ENCODE measurements around the gene GNG4. TPM values are rescaled to one million over a fixed set of nuclear protein-coding genes. Genes with fewer than 3 reads are reported as not detected.

Gene GNG4
- total RNA-seq, 1 donor, result under 0.01 TPM

GRCh38 chr1:235675152-235675890 lies 25.7 kb upstream of the GNG4 start:
- Histone ChIP-seq H3K9me3 (ENCODE audit: low read depth, low read length) (peaks cover 13% of the 10 kb centered on the region), H3K36me3 (ENCODE audit: insufficient read depth, low read length) (peaks cover 23% of the 10 kb centered on the region), H3K27me3 (ENCODE audit: insufficient read depth, low read length) (no peaks in the 10 kb centered on the region), H3K4me3 (ENCODE audit: insufficient read depth, low read length) (no peak overlapping the region), H3K4me1 (ENCODE audit: insufficient read depth, low read length) (no peaks in the 10 kb centered on the region), H4K20me1 (ENCODE audit: insufficient read depth, low read length) (no peaks in the 10 kb centered on the region), H3K27ac (ENCODE audit: low read depth, low read length) (no peak overlapping the region), H3K4me2 (ENCODE audit: insufficient read depth, low read length) (no peak overlapping the region), H2AFZ (ENCODE audit: low read length) (no peak overlapping the region), H3K79me2 (ENCODE audit: insufficient read depth, low read length) (no peaks in the 10 kb centered on the region)
- TF ChIP-seq CTCF (IDR thresholded peaks at IDR 0.05; ENCODE audit: extremely low read depth, low read depth, low read length), result no peak
- no peak for DNase-seq (ENCODE audit: insufficient read length, low spot score, missing footprints)

- H3K79me2 ChIP-seq (ENCODE audit: insufficient read depth, low read length), result no peaks in the 10 kb centered on the region
- DNase-seq (ENCODE audit: insufficient read length, low spot score, missing footprints), result no peak
- no peaks in the 10 kb centered on the region for H4K20me1 ChIP-seq (ENCODE audit: insufficient read depth, low read length)
- no peak overlapping the region for H3K27ac ChIP-seq (ENCODE audit: low read depth, low read length)
- peaks cover 31% of the 10 kb centered on the region for H3K36me3 ChIP-seq (ENCODE audit: insufficient read depth, low read length)
- no peaks in the 10 kb centered on the region for H3K4me1 ChIP-seq (ENCODE audit: insufficient read depth, low read length)
- H3K27me3 ChIP-seq (ENCODE audit: insufficient read depth, low read length), result no peaks in the 10 kb centered on the region
- no peak for TF ChIP-seq CTCF (IDR thresholded peaks at IDR 0.05; ENCODE audit: extremely low read depth, low read depth, low read length)
- H3K9me3 ChIP-seq (ENCODE audit: low read depth, low read length), result peaks cover 20% of the 10 kb centered on the region
- no peak overlapping the region for H3K4me2 ChIP-seq (ENCODE audit: insufficient read depth, low read length)
- no peak overlapping the region for H3K4me3 ChIP-seq (ENCODE audit: insufficient read depth, low read length)
- no peak overlapping the region for H2AFZ ChIP-seq (ENCODE audit: low read length)
Measured at GRCh38 chr1:235673981-235674380, 24.4 kb upstream of the GNG4 start.

- DNase-seq (ENCODE audit: insufficient read length, low spot score, missing footprints), result no peak
- H3K9me3 ChIP-seq (ENCODE audit: low read depth, low read length), result peaks cover 20% of the 10 kb centered on the region
Measured at GRCh38 chr1:235671992-235672391, 22.4 kb upstream of the GNG4 start.

More at GRCh38 chr1:235671992-235672391, 22.4 kb upstream of the GNG4 start:
- Histone ChIP-seq H3K4me1 (ENCODE audit: insufficient read depth, low read length) (no peaks in the 10 kb centered on the region), H3K4me3 (ENCODE audit: insufficient read depth, low read length) (no peak overlapping the region), H3K79me2 (ENCODE audit: insufficient read depth, low read length) (no peaks in the 10 kb centered on the region), H3K27me3 (ENCODE audit: insufficient read depth, low read length) (no peaks in the 10 kb centered on the region), H3K36me3 (ENCODE audit: insufficient read depth, low read length) (peaks cover 31% of the 10 kb centered on the region), H2AFZ (ENCODE audit: low read length) (no peak overlapping the region), H3K4me2 (ENCODE audit: insufficient read depth, low read length) (no peak overlapping the region), H4K20me1 (ENCODE audit: insufficient read depth, low read length) (no peaks in the 10 kb centered on the region), H3K27ac (ENCODE audit: low read depth, low read length) (no peak overlapping the region)
- TF ChIP-seq CTCF (IDR thresholded peaks at IDR 0.05; ENCODE audit: extremely low read depth, low read depth, low read length), result no peak

Data from osteoblast (primary cell).